GM12873 (cell line): ENCODE measurements around the gene IRF4.

Source experiments
- CTCF ChIP-seq: IDR thresholded peaks from 2 replicates; pipeline ENCODE4 v1.5.1; 2012; ENCODE audit warnings: low read depth, mild to moderate bottlenecking, moderate library complexity, low read length, control low read depth; ENCODE audit not compliant: insufficient read depth; ENCODE audit errors: missing control alignments

IRF4 gene

GRCh38 chr6:456887-457286 is 65.3 kb downstream of the IRF4 start:
- TF ChIP-seq CTCF: no peak
